WTC11 (cell line): ENCODE measurements around the gene VTI1A. TPM values are rescaled to one million over a fixed set of nuclear protein-coding genes. Genes with fewer than 3 reads are reported as not detected.

Source experiments
- ATAC-seq: fragments of 200-7000 bp; cut with Tn5 transposase; 2 replicates; pipeline ENCODE4 v1.10.0; 2021; ENCODE audit warnings: mild to moderate bottlenecking, moderate library complexity
- CTCF ChIA-PET: fragments of 300-600 bp; sonication (Branson Sonifier 250); formaldehyde crosslinking; loops from one replicate; lab custom pipeline; 2021; ENCODE audit warnings: antibody characterized with exemption; lab: Charles Lee
- POLR2A ChIA-PET: fragments of 350-600 bp; sonication (Branson Sonifier 250); formaldehyde crosslinking; loops from one replicate; lab custom pipeline; 2021; ENCODE audit warnings: antibody characterized with exemption; lab: Charles Lee
- DNase-seq: peaks from one replicate; pipeline ENCODE4 v3.0.0; 2021; ENCODE audit warnings: low spot score
- H3K27ac Mint-ChIP-seq: 2 replicates; pipeline ENCODE4 v1.8.0; 2021; ENCODE audit warnings: mixed read lengths
- H3K27me3 Mint-ChIP-seq: 2 replicates; pipeline ENCODE4 v1.8.0; 2021; ENCODE audit warnings: low read depth, mild to moderate bottlenecking, moderate library complexity, mixed read lengths
- H3K36me3 Mint-ChIP-seq: 2 replicates; pipeline ENCODE4 v1.8.0; 2021; ENCODE audit warnings: mixed read lengths
- H3K4me1 Mint-ChIP-seq: 2 replicates; pipeline ENCODE4 v1.8.0; 2022; ENCODE audit warnings: mixed read lengths
- H3K4me3 Mint-ChIP-seq: 2 replicates; pipeline ENCODE4 v1.8.0; 2021; ENCODE audit warnings: mild to moderate bottlenecking, moderate library complexity, mixed read lengths
- H3K9me3 Mint-ChIP-seq: 2 replicates; pipeline ENCODE4 v1.8.0; 2021; ENCODE audit warnings: mixed read lengths
- CREM ChIP-seq: sonication (generic); formaldehyde crosslinking; IDR thresholded peaks from 2 replicates; pipeline ENCODE4 v1.8.1; 2022; ENCODE audit warnings: mild to moderate bottlenecking, missing genetic modification reagents, moderate library complexity
- E2F4 ChIP-seq: sonication (generic); formaldehyde crosslinking; IDR thresholded peaks from 2 replicates; pipeline ENCODE4 v1.8.1; 2022; ENCODE audit warnings: low read depth, mild to moderate bottlenecking, moderate library complexity, missing genetic modification reagents, borderline replicate concordance
- E2F5 ChIP-seq: sonication (generic); formaldehyde crosslinking; IDR thresholded peaks from 2 replicates; pipeline ENCODE4 v1.8.1; 2022; ENCODE audit warnings: mild to moderate bottlenecking, moderate library complexity, missing genetic modification reagents
- ELF4 ChIP-seq: sonication (generic); formaldehyde crosslinking; IDR thresholded peaks from 2 replicates; pipeline ENCODE4 v1.8.1; 2022; ENCODE audit warnings: low read depth, mild to moderate bottlenecking, moderate library complexity, missing genetic modification reagents
- EMX1 ChIP-seq: fragments of 250-450 bp; sonication (Bioruptor Pico); IDR thresholded peaks from 2 replicates; pipeline ENCODE4 v1.8.0; 2021; ENCODE audit warnings: mild to moderate bottlenecking
- FOXJ3 ChIP-seq: sonication (generic); formaldehyde crosslinking; IDR thresholded peaks from 2 replicates; pipeline ENCODE4 v1.9.0; 2021; ENCODE audit warnings: missing genetic modification reagents, mild to moderate bottlenecking, borderline replicate concordance
- KAT7 ChIP-seq: sonication (generic); formaldehyde crosslinking; IDR thresholded peaks from 2 replicates; pipeline ENCODE4 v1.8.1; 2023; ENCODE audit warnings: missing genetic modification reagents, mild to moderate bottlenecking, borderline replicate concordance
- NFATC4 ChIP-seq: fragments of 250-450 bp; sonication (Bioruptor Pico); IDR thresholded peaks from 2 replicates; pipeline ENCODE4 v1.9.0; 2021; ENCODE audit warnings: mild to moderate bottlenecking
- NR3C1 ChIP-seq: sonication (generic); formaldehyde crosslinking; conservative IDR thresholded peaks from 2 replicates; pipeline ENCODE4 v1.8.1; 2023; ENCODE audit warnings: low read depth, mild to moderate bottlenecking, missing genetic modification reagents
- OVOL2 ChIP-seq: fragments of 250-450 bp; sonication (Bioruptor Pico); IDR thresholded peaks from 2 replicates; pipeline ENCODE4 v1.9.0; 2021; ENCODE audit warnings: mild to moderate bottlenecking, borderline replicate concordance
- PRDM15 ChIP-seq: sonication (generic); formaldehyde crosslinking; IDR thresholded peaks from 2 replicates; pipeline ENCODE4 v1.8.0; 2022; ENCODE audit warnings: missing genetic modification reagents
- TCF7 ChIP-seq: sonication (generic); formaldehyde crosslinking; IDR thresholded peaks from 2 replicates; pipeline ENCODE4 v1.8.0; 2022; ENCODE audit warnings: mild to moderate bottlenecking, low read depth, missing genetic modification reagents, moderate library complexity
- ZBTB43 ChIP-seq: sonication (generic); formaldehyde crosslinking; IDR thresholded peaks from 2 replicates; pipeline ENCODE4 v1.8.1; 2023; ENCODE audit warnings: mild to moderate bottlenecking, missing genetic modification reagents
- ZNF263 ChIP-seq: sonication (generic); formaldehyde crosslinking; IDR thresholded peaks from 2 replicates; pipeline ENCODE4 v1.8.1; 2022; ENCODE audit warnings: low read depth, mild to moderate bottlenecking, moderate library complexity, missing genetic modification reagents
- ZSCAN18 ChIP-seq: fragments of 250-450 bp; sonication (Bioruptor Pico); IDR thresholded peaks from 2 replicates; pipeline ENCODE4 v2.1.2; 2022; ENCODE audit warnings: mild to moderate bottlenecking, moderate library complexity
- total RNA-seq: library from RNA; stranded (reverse); gene quantifications from 3 replicates; pipeline ENCODE4 v1.2.3, GENCODE V29; 2021

The VTI1A gene
- total RNA-seq, 1 experiment from 2014 or later, result 20.1 TPM

GRCh38 chr10:112407696-112408095 is 39.3 kb upstream of the VTI1A start (continued):
- TF ChIP-seq PRDM15 (no peak), ZBTB43 (CRISPR knock-in tag) (no peak), KAT7 (CRISPR knock-in tag) (no peak), CREM (CRISPR knock-in tag) (no peak), ZSCAN18 (CRISPR knock-in tag) (no peak), E2F5 (CRISPR knock-in tag) (no peak)

GRCh38 chr10:112409299-112409698 is 37.7 kb upstream of the VTI1A start:
- no peak overlapping the region for H3K27ac Mint-ChIP-seq
- no peaks in the 10 kb centered on the region for H3K4me1 Mint-ChIP-seq
- TF ChIP-seq NR3C1 (CRISPR knock-in tag) (no peak), FOXJ3 (CRISPR knock-in tag) (no peak), ZNF263 (CRISPR knock-in tag) (no peak), E2F4 (CRISPR knock-in tag) (no peak), EMX1 (no peak), ELF4 (CRISPR knock-in tag) (no peak), NFATC4 (CRISPR knock-in tag) (no peak), CREM (CRISPR knock-in tag) (no peak), TCF7 (no peak), PRDM15 (no peak), OVOL2 (no peak)
- DNase-seq (no peak), ATAC-seq (no peak)
- CTCF ChIA-PET, result no interaction called here
- no peaks in the 10 kb centered on the region for H3K36me3 Mint-ChIP-seq
- POLR2A ChIA-PET, result no interaction called here
- peaks cover 5% of the 10 kb centered on the region for H3K9me3 Mint-ChIP-seq
- H3K4me3 Mint-ChIP-seq, result no peak overlapping the region
- peaks cover 7% of the 10 kb centered on the region; the same call in 1 of the 2 replicates for H3K27me3 Mint-ChIP-seq
